Activated CD8-positive, alpha-beta T cell treated with anti-CD3 and anti-CD28 coated beads for 36 hours (primary cell): Measurements from ENCODE around the gene LYRM2. TPM values are rescaled to one million over a fixed set of nuclear protein-coding genes. Genes with fewer than 3 reads are reported as not detected.
"Not testable (repeated sequence)": the region's sequence is repeated elsewhere in the genome, so short reads cannot be mapped to it uniquely, and the experiment has no call there.

Source experiments
- ATAC-seq: fragments of 200-7000 bp; cut with Tn5 transposase; one replicate; pipeline ENCODE4 v1.10.0; 2021; ENCODE audit warnings: mild to moderate bottlenecking, moderate library complexity
- CTCF ChIA-PET: fragments of 350-600 bp; sonication (Branson Sonifier 250); formaldehyde crosslinking; loops from one replicate; lab custom pipeline; 2021; ENCODE audit warnings: antibody characterized with exemption; lab: Charles Lee
- POLR2A ChIA-PET: fragments of 350-600 bp; sonication (Branson Sonifier 250); formaldehyde crosslinking; loops from one replicate; lab custom pipeline; 2021; ENCODE audit warnings: antibody characterized with exemption; lab: Charles Lee
- DNase-seq: peaks from one replicate; pipeline ENCODE4 v3.0.0-alpha.2; 2020
- H3K27ac Mint-ChIP-seq: one replicate; pipeline ENCODE4 v1.8.0; 2021; ENCODE audit warnings: mild to moderate bottlenecking, mixed read lengths
- H3K27me3 Mint-ChIP-seq: one replicate; pipeline ENCODE4 v1.8.0; 2021; ENCODE audit warnings: mixed read lengths
- H3K36me3 Mint-ChIP-seq: one replicate; pipeline ENCODE4 v1.8.0; 2021; ENCODE audit warnings: low read depth, mixed read lengths
- H3K4me1 Mint-ChIP-seq: one replicate; pipeline ENCODE4 v1.8.0; 2021; ENCODE audit warnings: low read depth, mixed read lengths
- H3K4me3 Mint-ChIP-seq: one replicate; pipeline ENCODE4 v1.8.0; 2021; ENCODE audit warnings: mild to moderate bottlenecking, moderate library complexity, mixed read lengths
- H3K9me3 Mint-ChIP-seq: one replicate; pipeline ENCODE4 v1.8.0; 2021; ENCODE audit warnings: mixed read lengths
- CTCF ChIP-seq: fragments of 200-600 bp; IDR thresholded peaks from one replicate; pipeline ENCODE4 v1.8.0; 2022; ENCODE audit warnings: antibody characterized with exemption, mild to moderate bottlenecking
- intact Hi-C: fragments of 100-400 bp; cut with micrococcal nuclease; formaldehyde crosslinking; loops from one replicate; pipeline ENCODE4 v1.10.0; 2022
- total RNA-seq, 2 experiments: library from RNA; stranded (reverse); gene quantifications; one replicate each; pipeline ENCODE4 v1.2.3, GENCODE V29; 2021

LYRM2 gene
- total RNA-seq, 2 experiments from 2014 or later, result 23.6 to 23.7 TPM

- H3K36me3 Mint-ChIP-seq, result peaks cover 37% of the 10 kb centered on the region
Measured at GRCh38 chr6:89650579-89650978, 12.0 kb upstream of the LYRM2 start.

GRCh38 chr6:89649682-89650081 lies 11.1 kb upstream of the LYRM2 start:
- H3K4me1 Mint-ChIP-seq, result no peaks in the 10 kb centered on the region
- no peak for DNase-seq
- H3K9me3 Mint-ChIP-seq, result no peaks in the 10 kb centered on the region
- H3K27ac Mint-ChIP-seq, result no peak overlapping the region
- ATAC-seq, result no peak
- no peak overlapping the region for H3K4me3 Mint-ChIP-seq
- H3K27me3 Mint-ChIP-seq, result no peaks in the 10 kb centered on the region
- no peak for TF ChIP-seq CTCF
- ChIA-PET POLR2A (no interaction called here), CTCF (interaction anchor here (1.0 kb wide), 1 partner anchor 217 kb away, joined by 3 read pairs; no protein-coding TSS in a partner anchor)
- H3K36me3 Mint-ChIP-seq, result peaks cover 38% of the 10 kb centered on the region
- intact Hi-C loops, result no loop called here

More at GRCh38 chr6:89650579-89650978, 12.0 kb upstream of the LYRM2 start:
- Mint-ChIP-seq H3K4me1 (no peaks in the 10 kb centered on the region), H3K9me3 (no peaks in the 10 kb centered on the region), H3K27me3 (no peaks in the 10 kb centered on the region), H3K4me3 (no peak overlapping the region), H3K27ac (no peak overlapping the region)
- ATAC-seq (no peak), DNase-seq (no peak)
- no peak for TF ChIP-seq CTCF
- CTCF ChIA-PET, result interaction anchor here (1.0 kb wide), 1 partner anchor 218 kb away, joined by 3 read pairs; no protein-coding TSS in a partner anchor
- POLR2A ChIA-PET, result interaction anchor here (0.7 to 1.6 kb wide), 2 partner anchors 11 to 118 kb away, joined by 3 to 4 read pairs; no protein-coding TSS in a partner anchor
- intact Hi-C loops, result no loop called here

- POLR2A ChIA-PET, result no interaction called here
Measured at GRCh38 chr6:89644864-89645263, 6.3 kb upstream of the LYRM2 start.

DNA sequence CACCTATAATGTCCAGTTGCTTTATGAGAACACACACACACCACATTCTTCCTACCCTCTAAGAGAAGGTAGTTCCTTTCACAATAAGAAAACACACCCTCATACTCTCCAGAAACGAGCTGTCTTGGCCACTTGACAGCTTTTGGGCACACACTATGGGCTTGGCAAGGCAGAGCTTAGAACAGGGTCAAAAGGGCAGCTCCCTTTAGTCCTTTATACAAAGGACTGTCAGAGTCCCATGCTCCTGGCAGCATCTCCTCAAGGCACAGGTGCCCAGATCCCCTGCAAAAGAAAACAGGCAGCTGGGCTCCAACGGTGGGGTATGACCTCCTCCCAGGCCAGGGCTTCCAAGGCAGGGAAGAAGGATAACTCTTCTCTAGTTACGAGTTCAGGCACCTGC lies 4.9 kb upstream of the LYRM2 start:
- no peaks in the 10 kb centered on the region for H3K9me3 Mint-ChIP-seq
- DNase-seq (no peak), ATAC-seq (no peak)
- peaks cover 9% of the 10 kb centered on the region for H3K4me1 Mint-ChIP-seq
- H3K27ac Mint-ChIP-seq, result no peak overlapping the region
- CTCF ChIA-PET, result no interaction called here
- POLR2A ChIA-PET, result interaction anchor here (0.5 kb wide), 1 partner anchor 944 kb away, joined by 3 read pairs; no protein-coding TSS in a partner anchor
- no peak overlapping the region for H3K4me3 Mint-ChIP-seq
- TF ChIP-seq CTCF, result no peak
- H3K27me3 Mint-ChIP-seq, result no peaks in the 10 kb centered on the region
- intact Hi-C loops, result no loop called here
- H3K36me3 Mint-ChIP-seq, result peaks cover 45% of the 10 kb centered on the region

More at GRCh38 chr6:89644864-89645263, 6.3 kb upstream of the LYRM2 start:
- DNase-seq (no peak), ATAC-seq (no peak)
- Mint-ChIP-seq H3K4me1 (peaks cover 3% of the 10 kb centered on the region), H3K9me3 (no peaks in the 10 kb centered on the region), H3K36me3 (peaks cover 48% of the 10 kb centered on the region), H3K27me3 (no peaks in the 10 kb centered on the region), H3K4me3 (no peak overlapping the region), H3K27ac (no peak overlapping the region)
- CTCF ChIA-PET, result no interaction called here
- TF ChIP-seq CTCF, result no peak
- intact Hi-C loops, result no loop called here

- H3K27me3 Mint-ChIP-seq, result no peaks in the 10 kb centered on the region
- no peaks in the 10 kb centered on the region for H3K9me3 Mint-ChIP-seq
- ChIA-PET POLR2A (interaction anchor here (1.1 kb wide), 1 partner anchor 9 kb away, joined by 3 read pairs; no protein-coding TSS in a partner anchor), CTCF (no interaction called here)
- intact Hi-C loops, result no loop called here
- DNase-seq (no peak), ATAC-seq (no peak)
- H3K36me3 Mint-ChIP-seq, result peaks cover 47% of the 10 kb centered on the region
- H3K4me3 Mint-ChIP-seq, result no peak overlapping the region
- peaks cover 11% of the 10 kb centered on the region for H3K4me1 Mint-ChIP-seq
- TF ChIP-seq CTCF, result no peak
- no peak overlapping the region for H3K27ac Mint-ChIP-seq
Measured at GRCh38 chr6:89642956-89643355, 4.4 kb upstream of the LYRM2 start.

GRCh38 chr6:89641581-89641980 lies 3.0 kb upstream of the LYRM2 start:
- H3K27ac Mint-ChIP-seq, H3K4me3 Mint-ChIP-seq, ATAC-seq, H3K27me3 Mint-ChIP-seq, intact Hi-C loops, H3K9me3 Mint-ChIP-seq, DNase-seq, CTCF ChIA-PET: not testable (repeated sequence)
- H3K36me3 Mint-ChIP-seq, result peaks cover 48% of the 10 kb centered on the region
- POLR2A ChIA-PET, result interaction anchor here (0.6 to 1.1 kb wide), 2 partner anchors 10 to 908 kb away, joined by 3 read pairs; no protein-coding TSS in a partner anchor
- peaks cover 21% of the 10 kb centered on the region for H3K4me1 Mint-ChIP-seq
